ENCODE results near the gene CDR2. TPM values are rescaled to one million over a fixed set of nuclear protein-coding genes. Genes with fewer than 3 reads are reported as not detected.

CDR2 gene
- total and polyA plus RNA-seq, 2 experiments from 2014 or later, result 26.7 to 30.9 TPM

DNA sequence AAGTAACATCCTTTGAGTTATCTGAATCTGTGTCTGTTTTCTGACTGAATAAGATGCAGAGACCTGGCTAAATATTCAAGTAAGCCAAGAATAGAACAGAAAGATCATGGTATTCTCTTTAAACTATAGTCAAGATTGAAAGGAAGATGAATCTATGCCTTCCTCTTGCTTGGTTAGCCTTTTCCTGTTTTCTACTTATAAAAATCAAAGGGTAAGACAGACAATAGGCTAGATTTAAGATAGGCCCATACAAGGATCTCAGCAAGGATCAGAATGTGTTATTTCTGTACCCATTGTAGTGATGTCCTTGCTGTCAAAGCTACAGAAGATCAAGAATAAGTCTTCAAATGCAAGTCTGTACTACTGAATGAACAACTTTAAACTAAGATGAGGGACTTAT is 7.0 kb upstream of the CDR2 start:
- H3K4me2 ChIP-seq, result no peak overlapping the region
- no peak overlapping the region for H3K4me3 ChIP-seq
- no peaks in the 10 kb centered on the region for H3K9me2 ChIP-seq (replicated peaks; ENCODE audit: insufficient read depth)
- no peaks in the 10 kb centered on the region for H3K4me1 ChIP-seq (ENCODE audit: insufficient read depth)
- H3K36me3 ChIP-seq (replicated peaks; ENCODE audit: insufficient read depth, low read depth), result no peaks in the 10 kb centered on the region
- no peaks in the 10 kb centered on the region for H4K20me1 ChIP-seq (ENCODE audit: insufficient read depth, poor library complexity, severe bottlenecking)
- no peak for DNase-seq (ENCODE audit: low spot score)
- H3K27me3 ChIP-seq, result no peaks in the 10 kb centered on the region
- H2AFZ ChIP-seq, result no peak overlapping the region
- H3K27ac ChIP-seq, result no peak overlapping the region
- H3K79me2 ChIP-seq, result no peaks in the 10 kb centered on the region
- TF ChIP-seq CTCF (IDR thresholded peaks at IDR 0.05; ENCODE audit: poor library complexity), result no peak
- TF ChIP-seq EZH2phosphoT487 (IDR thresholded peaks at IDR 0.05; ENCODE audit: low read depth, severe bottlenecking, unreplicated experiment), result no peak
- TF ChIP-seq EZH2 (IDR thresholded peaks at IDR 0.05; ENCODE audit: borderline replicate concordance), result no peak
- no peaks in the 10 kb centered on the region for H3K9me3 ChIP-seq (ENCODE audit: low read depth)

DNA sequence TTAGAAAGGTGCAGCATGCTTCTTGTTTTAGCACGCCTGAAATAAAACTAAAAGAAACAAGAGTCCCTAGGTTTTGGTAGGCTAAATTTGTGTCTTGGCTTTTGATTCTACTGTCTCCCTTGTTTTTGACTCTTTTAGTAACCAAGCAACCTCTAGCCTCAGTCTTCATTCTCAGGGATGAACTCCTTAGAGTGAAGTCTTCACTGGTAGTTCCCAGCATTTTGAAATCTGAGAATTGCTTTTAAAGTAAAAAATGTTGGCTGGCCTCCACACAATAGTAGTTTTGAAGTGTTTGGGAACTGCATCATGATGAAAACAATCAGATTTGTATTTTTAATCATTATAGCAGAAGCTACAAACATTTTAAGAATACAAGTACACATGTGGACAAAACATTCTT is 6.1 kb upstream of the CDR2 start:
- no peaks in the 10 kb centered on the region for H3K79me2 ChIP-seq
- no peak for DNase-seq (ENCODE audit: low spot score)
- H3K4me2 ChIP-seq, result no peak overlapping the region
- no peaks in the 10 kb centered on the region for H3K9me2 ChIP-seq (replicated peaks; ENCODE audit: insufficient read depth)
- no peaks in the 10 kb centered on the region for H3K4me1 ChIP-seq (ENCODE audit: insufficient read depth)
- no peak overlapping the region for H2AFZ ChIP-seq
- H3K9me3 ChIP-seq (ENCODE audit: low read depth), result no peaks in the 10 kb centered on the region
- H3K4me3 ChIP-seq, result no peak overlapping the region
- no peak for TF ChIP-seq EZH2phosphoT487 (IDR thresholded peaks at IDR 0.05; ENCODE audit: low read depth, severe bottlenecking, unreplicated experiment)
- no peak for TF ChIP-seq CTCF (IDR thresholded peaks at IDR 0.05; ENCODE audit: poor library complexity)
- no peak for TF ChIP-seq EZH2 (IDR thresholded peaks at IDR 0.05; ENCODE audit: borderline replicate concordance)
- no peaks in the 10 kb centered on the region for H3K27me3 ChIP-seq
- WGBS (ENCODE audit: low lambda C conversion rate, missing lambda C conversion rate), result 97% methylated on average over 1 of the region's 1 CpG
- no peaks in the 10 kb centered on the region for H4K20me1 ChIP-seq (ENCODE audit: insufficient read depth, poor library complexity, severe bottlenecking)
- H3K27ac ChIP-seq, result no peak overlapping the region
- no peaks in the 10 kb centered on the region for H3K36me3 ChIP-seq (replicated peaks; ENCODE audit: insufficient read depth, low read depth)

DNA sequence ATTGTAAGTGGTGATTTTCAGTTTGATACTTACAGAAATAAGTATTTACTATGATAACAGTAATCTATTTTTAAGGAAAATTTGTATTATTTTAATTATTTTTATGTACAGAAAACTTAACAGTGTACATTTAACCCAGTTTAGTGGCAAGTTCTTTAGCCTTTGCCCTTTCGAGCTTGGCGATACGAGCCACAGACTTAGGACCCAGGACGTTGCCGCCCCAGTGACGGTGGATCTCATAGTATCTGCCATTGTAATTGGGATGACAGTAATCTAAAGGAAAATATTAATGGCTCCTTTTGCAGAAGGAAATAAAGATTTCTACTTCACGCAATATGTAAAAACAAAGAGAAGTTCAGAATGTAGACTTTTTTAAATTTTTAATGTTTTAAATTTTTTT is 5.2 kb upstream of the CDR2 start:
- Histone ChIP-seq H3K4me2 (no peak overlapping the region), H3K36me3 (replicated peaks; ENCODE audit: insufficient read depth, low read depth) (no peaks in the 10 kb centered on the region), H2AFZ (no peak overlapping the region), H3K27ac (no peak overlapping the region), H3K9me3 (ENCODE audit: low read depth) (no peaks in the 10 kb centered on the region), H3K9me2 (replicated peaks; ENCODE audit: insufficient read depth) (no peaks in the 10 kb centered on the region), H3K4me3 (no peak overlapping the region), H4K20me1 (ENCODE audit: insufficient read depth, poor library complexity, severe bottlenecking) (no peaks in the 10 kb centered on the region), H3K79me2 (no peaks in the 10 kb centered on the region), H3K27me3 (no peaks in the 10 kb centered on the region), H3K4me1 (ENCODE audit: insufficient read depth) (no peaks in the 10 kb centered on the region)
- no peak for TF ChIP-seq EZH2 (IDR thresholded peaks at IDR 0.05; ENCODE audit: borderline replicate concordance)
- WGBS (ENCODE audit: low lambda C conversion rate, missing lambda C conversion rate), result 98% methylated on average over 7 of the region's 7 CpGs
- DNase-seq (ENCODE audit: low spot score), result no peak

- no peak overlapping the region for H2AFZ ChIP-seq
- TF ChIP-seq CTCF (IDR thresholded peaks at IDR 0.05; ENCODE audit: poor library complexity), result no peak
- TF ChIP-seq EZH2phosphoT487 (IDR thresholded peaks at IDR 0.05; ENCODE audit: low read depth, severe bottlenecking, unreplicated experiment), result no peak
- TF ChIP-seq EZH2 (IDR thresholded peaks at IDR 0.05; ENCODE audit: borderline replicate concordance), result no peak
- peaks cover 7% of the 10 kb centered on the region for H4K20me1 ChIP-seq (ENCODE audit: insufficient read depth, poor library complexity, severe bottlenecking)
- 92% methylated on average over 8 of the region's 8 CpGs for WGBS (ENCODE audit: low lambda C conversion rate, missing lambda C conversion rate)
- no peaks in the 10 kb centered on the region for H3K27me3 ChIP-seq
- H3K9me2 ChIP-seq (replicated peaks; ENCODE audit: insufficient read depth), result no peaks in the 10 kb centered on the region
- no peak overlapping the region for H3K4me2 ChIP-seq
- H3K4me3 ChIP-seq, result no peak overlapping the region
- DNase-seq (ENCODE audit: low spot score), result no peak
- H3K27ac ChIP-seq, result no peak overlapping the region
- no peaks in the 10 kb centered on the region for H3K36me3 ChIP-seq (replicated peaks; ENCODE audit: insufficient read depth, low read depth)
- H3K9me3 ChIP-seq (ENCODE audit: low read depth), result no peaks in the 10 kb centered on the region
- H3K79me2 ChIP-seq, result peaks cover 26% of the 10 kb centered on the region
- peaks cover 19% of the 10 kb centered on the region for H3K4me1 ChIP-seq (ENCODE audit: insufficient read depth)
Measured at GRCh38 chr16:22375963-22376640, 1.7 kb upstream of the CDR2 start.
